ENCODE data around the gene TEAD1. TPM values are rescaled to one million over a fixed set of nuclear protein-coding genes. Genes with fewer than 3 reads are reported as not detected.

Gene TEAD1
- total and polyA plus RNA-seq, 9 of the 15 experiments (the other 6 are each of a cell fraction or from before 2014, with no cell fraction given) = 1.7 to 17.7 (median 10.8) TPM

DNA sequence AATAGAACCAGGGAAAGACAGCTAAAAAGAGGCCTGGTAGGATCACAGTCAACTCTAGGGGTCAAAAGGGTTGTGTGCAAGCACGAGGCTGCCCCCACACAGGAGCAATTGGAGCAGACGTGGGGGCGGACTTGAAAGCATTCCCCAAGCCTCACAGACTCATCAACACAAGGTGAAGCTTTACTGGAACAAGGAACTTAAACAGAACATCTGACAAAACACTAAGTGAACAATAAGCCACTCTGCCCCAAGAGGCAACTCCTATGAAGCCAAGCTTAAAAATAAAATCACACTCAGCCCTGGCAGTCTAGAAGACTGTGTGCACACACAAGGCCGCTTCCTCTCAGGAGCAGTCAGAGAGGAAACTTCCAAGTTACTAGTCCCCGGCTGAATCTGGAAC lies 32.2 kb upstream of the TEAD1 start (continued):
- TF ChIP-seq CHD4 (IDR thresholded peaks at IDR 0.05; ENCODE audit: insufficient read depth, insufficient replicate concordance, low read depth, low read length, poor library complexity, severe bottlenecking) = no peak

DNA sequence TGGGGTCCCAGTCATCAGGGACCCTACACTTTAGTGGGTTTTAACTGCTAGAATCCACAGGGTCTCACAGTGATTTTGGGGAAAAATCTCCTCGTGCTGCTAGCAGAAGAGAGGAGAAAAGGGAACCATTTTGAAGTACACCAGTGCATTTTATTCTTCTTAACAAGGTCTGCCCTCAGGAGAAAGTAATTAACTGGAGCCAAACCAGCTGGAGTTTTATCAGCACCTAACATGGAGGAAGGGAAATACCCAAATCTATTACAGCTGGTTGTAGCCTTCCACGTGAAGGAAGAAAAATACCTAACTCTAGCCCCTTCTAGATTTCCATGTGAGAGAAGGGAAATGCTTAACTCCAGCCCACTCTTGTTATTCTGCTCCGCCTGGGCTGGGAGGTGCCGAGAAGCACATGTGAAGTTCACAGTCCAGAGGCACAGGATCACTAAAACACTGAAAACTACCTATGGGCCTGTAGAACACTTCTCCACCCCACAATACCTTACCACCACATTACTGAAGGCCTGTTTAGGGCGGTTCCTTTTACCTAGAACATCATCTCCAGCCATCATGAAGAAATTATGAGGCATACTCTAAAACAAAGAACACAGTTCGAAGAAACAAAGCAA lies 31.3 kb upstream of the TEAD1 start:
- H4K20me1 ChIP-seq (replicated peaks; ENCODE audit: control insufficient read depth, insufficient read depth, low read length) = no peaks in the 10 kb centered on the region
- ChIA-PET CTCF (ENCODE audit: low intra/inter-chr PET ratio) (no interaction called here), POLR2A (interaction anchor here (0.6 kb wide), 1 partner anchor 238 kb away, joined by 4 read pairs; no protein-coding TSS in a partner anchor)
- no peaks in the 10 kb centered on the region for H3K27me3 ChIP-seq (ENCODE audit: control insufficient read depth in 2 of 2, insufficient read depth in 2 of 2, low read length in 2 of 2)
- in situ Hi-C loops (cut with MboI) (no loop called here), intact Hi-C loops (cut with micrococcal nuclease) (no loop called here)
- DNase-seq (ENCODE audit: extremely low read depth in 1 of 4, low spot score in 3 of 4) (no peak), FAIRE-seq (no peak), ATAC-seq (peak; percentile 50; the same call in 2 of the 3 replicates)
- TF ChIP-seq, protein P1, sequence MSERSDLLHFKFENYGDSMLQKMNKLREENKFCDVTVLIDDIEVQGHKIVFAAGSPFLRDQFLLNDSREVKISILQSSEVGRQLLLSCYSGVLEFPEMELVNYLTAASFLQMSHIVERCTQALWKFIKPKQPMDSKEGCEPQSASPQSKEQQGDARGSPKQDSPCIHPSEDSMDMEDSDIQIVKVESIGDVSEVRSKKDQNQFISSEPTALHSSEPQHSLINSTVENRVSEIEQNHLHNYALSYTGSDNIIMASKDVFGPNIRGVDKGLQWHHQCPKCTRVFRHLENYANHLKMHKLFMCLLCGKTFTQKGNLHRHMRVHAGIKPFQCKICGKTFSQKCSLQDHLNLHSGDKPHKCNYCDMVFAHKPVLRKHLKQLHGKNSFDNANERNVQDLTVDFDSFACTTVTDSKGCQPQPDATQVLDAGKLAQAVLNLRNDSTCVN (CRISPR knock-in tag; IDR thresholded peaks at IDR 0.05) = no peak
- TF ChIP-seq, protein P2, sequence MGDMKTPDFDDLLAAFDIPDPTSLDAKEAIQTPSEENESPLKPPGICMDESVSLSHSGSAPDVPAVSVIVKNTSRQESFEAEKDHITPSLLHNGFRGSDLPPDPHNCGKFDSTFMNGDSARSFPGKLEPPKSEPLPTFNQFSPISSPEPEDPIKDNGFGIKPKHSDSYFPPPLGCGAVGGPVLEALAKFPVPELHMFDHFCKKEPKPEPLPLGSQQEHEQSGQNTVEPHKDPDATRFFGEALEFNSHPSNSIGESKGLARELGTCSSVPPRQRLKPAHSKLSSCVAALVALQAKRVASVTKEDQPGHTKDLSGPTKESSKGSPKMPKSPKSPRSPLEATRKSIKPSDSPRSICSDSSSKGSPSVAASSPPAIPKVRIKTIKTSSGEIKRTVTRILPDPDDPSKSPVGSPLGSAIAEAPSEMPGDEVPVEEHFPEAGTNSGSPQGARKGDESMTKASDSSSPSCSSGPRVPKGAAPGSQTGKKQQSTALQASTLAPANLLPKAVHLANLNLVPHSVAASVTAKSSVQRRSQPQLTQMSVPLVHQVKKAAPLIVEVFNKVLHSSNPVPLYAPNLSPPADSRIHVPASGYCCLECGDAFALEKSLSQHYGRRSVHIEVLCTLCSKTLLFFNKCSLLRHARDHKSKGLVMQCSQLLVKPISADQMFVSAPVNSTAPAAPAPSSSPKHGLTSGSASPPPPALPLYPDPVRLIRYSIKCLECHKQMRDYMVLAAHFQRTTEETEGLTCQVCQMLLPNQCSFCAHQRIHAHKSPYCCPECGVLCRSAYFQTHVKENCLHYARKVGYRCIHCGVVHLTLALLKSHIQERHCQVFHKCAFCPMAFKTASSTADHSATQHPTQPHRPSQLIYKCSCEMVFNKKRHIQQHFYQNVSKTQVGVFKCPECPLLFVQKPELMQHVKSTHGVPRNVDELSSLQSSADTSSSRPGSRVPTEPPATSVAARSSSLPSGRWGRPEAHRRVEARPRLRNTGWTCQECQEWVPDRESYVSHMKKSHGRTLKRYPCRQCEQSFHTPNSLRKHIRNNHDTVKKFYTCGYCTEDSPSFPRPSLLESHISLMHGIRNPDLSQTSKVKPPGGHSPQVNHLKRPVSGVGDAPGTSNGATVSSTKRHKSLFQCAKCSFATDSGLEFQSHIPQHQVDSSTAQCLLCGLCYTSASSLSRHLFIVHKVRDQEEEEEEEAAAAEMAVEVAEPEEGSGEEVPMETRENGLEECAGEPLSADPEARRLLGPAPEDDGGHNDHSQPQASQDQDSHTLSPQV (IDR thresholded peaks at IDR 0.05) = 0 out of 2 replicates have a peak, but pooled peaks have one; percentile 19
- H3K36me3 ChIP-seq (ENCODE audit: control insufficient read depth, insufficient read depth, low read length) = no peaks in the 10 kb centered on the region
- no peaks in the 10 kb centered on the region for H3K79me2 ChIP-seq (ENCODE audit: control insufficient read depth, insufficient read depth, low read length)
- no peak overlapping the region for H3K4me3 ChIP-seq
- H3K4me1 ChIP-seq (replicated peaks in 1 of 2; ENCODE audit: control insufficient read depth in 2 of 2, insufficient read depth in 2 of 2, low read length in 2 of 2) = peaks cover 0 to 4% of the 10 kb centered on the region in 2 experiments; a peak in 2 of 5 replicates
- H3K9me3 ChIP-seq (replicated peaks; ENCODE audit: control insufficient read depth, insufficient read depth, low read depth, low read length) = no peaks in the 10 kb centered on the region; the same call in 1 of the 2 replicates
- H3K4me2 ChIP-seq (ENCODE audit: insufficient read depth, low read length) = no peak overlapping the region
- no TSS peak for BruUV-seq (replicated peaks)
- H3K9me1 ChIP-seq (ENCODE audit: control insufficient read depth, insufficient read depth, low read length) = no peaks in the 10 kb centered on the region
- H2AFZ ChIP-seq (ENCODE audit: low read depth, low read length) = peak overlapping the region; percentile 85
- H3K9ac ChIP-seq (ENCODE audit: insufficient read depth in 1 of 2, low read depth in 2 of 2, low read length in 2 of 2) = no peak overlapping the region
- 44% methylated on average over 6 of the region's 6 CpGs for WGBS (ENCODE audit: insufficient coverage, low coverage, missing lambda C conversion rate)
- no peak overlapping the region for H3K27ac ChIP-seq (ENCODE audit: extremely low read depth, low read depth, low read length)
